ENCODE results near the gene FGF22.
A peak's percentile ranks its signal among the peaks of the same experiment; 100 is the strongest.

- no peak for TF ChIP-seq CEBPB (IDR thresholded peaks at IDR 0.05)
- no peak for TF ChIP-seq TAF1 (IDR thresholded peaks at IDR 0.05; ENCODE audit: low read depth)
- peak; percentile 12; the same call in 1 of the 2 replicates for TF ChIP-seq RAD21 (IDR thresholded peaks at IDR 0.05; ENCODE audit: low read depth)
- peak; percentile 92 for TF ChIP-seq EP300 (IDR thresholded peaks at IDR 0.05; ENCODE audit: borderline replicate concordance)
- TF ChIP-seq TEAD4 (IDR thresholded peaks at IDR 0.05): peak; percentile 44; the same call in 1 of the 2 replicates
- peak; percentile 81 for TF ChIP-seq EGR1 (IDR thresholded peaks at IDR 0.05)
- no peak for TF ChIP-seq USF1 (IDR thresholded peaks at IDR 0.05)
- TF ChIP-seq REST (IDR thresholded peaks at IDR 0.05; ENCODE audit: low read depth): no peak
- TF ChIP-seq MAX (IDR thresholded peaks at IDR 0.05): no peak; the same call in 1 of the 2 replicates
- TF ChIP-seq CREB1 (IDR thresholded peaks at IDR 0.05; ENCODE audit: low read depth): no peak
These were observed 28.7 kb upstream of the FGF22 start for GRCh38 chr19:610801-611480.
